ENCODE data around the gene SORCS2. TPM values are rescaled to one million over a fixed set of nuclear protein-coding genes. Genes with fewer than 3 reads are reported as not detected.
A peak's percentile ranks its signal among the peaks of the same experiment; 100 is the strongest.

SORCS2 gene
- polyA plus RNA-seq, 1 of the 3 experiments (the other 2 are of a cell fraction) = 1.6 TPM

- Histone ChIP-seq H3K9ac (no peak overlapping the region), H3K4me3 (ENCODE audit: low read depth in 2 of 2, low read length in 1 of 2) (no peak overlapping the region), H3K4me1 (ENCODE audit: control insufficient read depth in 1 of 2, insufficient read depth in 2 of 2, low read depth in 1 of 2, low read length in 1 of 2) (peaks cover 41 to 64% of the 10 kb centered on the region in 2 experiments), H3K27me3 (ENCODE audit: insufficient read depth) (no peaks in the 10 kb centered on the region), H3K36me3 (replicated peaks in 1 of 2; ENCODE audit: control insufficient read depth in 1 of 2, insufficient read depth in 2 of 2, low read length in 1 of 2) (peaks cover 79 to 87% of the 10 kb centered on the region in 2 experiments), H3K9me2 (no peaks in the 10 kb centered on the region), H2AFZ (ENCODE audit: low read depth) (no peak overlapping the region), H3K4me2 (no peak overlapping the region), H3K27ac (ENCODE audit: low read depth in 2 of 2, low read length in 1 of 2) (peak overlapping the region in 1 of 2 experiments; percentile 86; a peak in 2 of 4 replicates), H3K79me2 (ENCODE audit: insufficient read depth) (peaks cover 94% of the 10 kb centered on the region), H3K9me3 (no peaks in the 10 kb centered on the region), H4K20me1 (ENCODE audit: insufficient read depth) (peaks cover 44% of the 10 kb centered on the region), H3F3A (replicated peaks; ENCODE audit: insufficient read depth) (peaks cover 44% of the 10 kb centered on the region)
- POLR2A ChIA-PET = no interaction called here
- DNase-seq = no peak
- WGBS (ENCODE audit: low lambda C conversion rate) = 86% methylated on average over 8 of the region's 8 CpGs
- CTCF ChIA-PET = interaction anchor here (1.3 to 5.2 kb wide), 5 partner anchors 12 to 204 kb away, joined by 4 to 31 read pairs (median 7); no protein-coding TSS in a partner anchor
- TF ChIP-seq POLR2AphosphoS5 (IDR thresholded peaks at IDR 0.05; ENCODE audit: low read depth, low read length) = no peak
- TF ChIP-seq, protein P1, sequence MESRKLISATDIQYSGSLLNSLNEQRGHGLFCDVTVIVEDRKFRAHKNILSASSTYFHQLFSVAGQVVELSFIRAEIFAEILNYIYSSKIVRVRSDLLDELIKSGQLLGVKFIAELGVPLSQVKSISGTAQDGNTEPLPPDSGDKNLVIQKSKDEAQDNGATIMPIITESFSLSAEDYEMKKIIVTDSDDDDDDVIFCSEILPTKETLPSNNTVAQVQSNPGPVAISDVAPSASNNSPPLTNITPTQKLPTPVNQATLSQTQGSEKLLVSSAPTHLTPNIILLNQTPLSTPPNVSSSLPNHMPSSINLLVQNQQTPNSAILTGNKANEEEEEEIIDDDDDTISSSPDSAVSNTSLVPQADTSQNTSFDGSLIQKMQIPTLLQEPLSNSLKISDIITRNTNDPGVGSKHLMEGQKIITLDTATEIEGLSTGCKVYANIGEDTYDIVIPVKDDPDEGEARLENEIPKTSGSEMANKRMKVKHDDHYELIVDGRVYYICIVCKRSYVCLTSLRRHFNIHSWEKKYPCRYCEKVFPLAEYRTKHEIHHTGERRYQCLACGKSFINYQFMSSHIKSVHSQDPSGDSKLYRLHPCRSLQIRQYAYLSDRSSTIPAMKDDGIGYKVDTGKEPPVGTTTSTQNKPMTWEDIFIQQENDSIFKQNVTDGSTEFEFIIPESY (IDR thresholded peaks at IDR 0.05; ENCODE audit: borderline replicate concordance, low read depth) = no peak
- TF ChIP-seq RAD21 (IDR thresholded peaks at IDR 0.05; ENCODE audit: low read length) = no peak
- TF ChIP-seq TEAD4 (IDR thresholded peaks at IDR 0.05; ENCODE audit: borderline replicate concordance, insufficient read depth) = no peak
- no peak for TF ChIP-seq FOXM1 (IDR thresholded peaks at IDR 0.05; ENCODE audit: low read depth)
- no peak for TF ChIP-seq TCF12 (IDR thresholded peaks at IDR 0.05)
- TF ChIP-seq NFIC (IDR thresholded peaks at IDR 0.05; ENCODE audit: borderline replicate concordance) = no peak
- no peak for TF ChIP-seq FOSL2 (IDR thresholded peaks at IDR 0.05; ENCODE audit: borderline replicate concordance, low read depth)
- no peak for TF ChIP-seq SIN3A (IDR thresholded peaks at IDR 0.05; ENCODE audit: borderline replicate concordance, low read depth, low read length)
- TF ChIP-seq RFX5 (IDR thresholded peaks at IDR 0.05; ENCODE audit: low read length) = no peak
- TF ChIP-seq SMC3 (IDR thresholded peaks at IDR 0.05; ENCODE audit: low read depth, low read length) = no peak
- no peak for TF ChIP-seq YY1 (IDR thresholded peaks at IDR 0.05; ENCODE audit: low read depth)
- TF ChIP-seq CTCF (IDR thresholded peaks at IDR 0.05) = no peak
- no peak for TF ChIP-seq IRF3 (IDR thresholded peaks at IDR 0.05; ENCODE audit: low read depth, low read length)
- TF ChIP-seq EZH2phosphoT487 (IDR thresholded peaks at IDR 0.05; ENCODE audit: borderline replicate concordance, low read depth) = no peak
- no peak for TF ChIP-seq JUND (IDR thresholded peaks at IDR 0.05)
- TF ChIP-seq RCOR1 (IDR thresholded peaks at IDR 0.05; ENCODE audit: low read length) = no peak
- no peak for TF ChIP-seq GABPA (IDR thresholded peaks at IDR 0.05; ENCODE audit: low read depth)
- no peak for TF ChIP-seq RXRA (IDR thresholded peaks at IDR 0.05; ENCODE audit: borderline replicate concordance, low read depth)
- TF ChIP-seq MEF2A (IDR thresholded peaks at IDR 0.05; ENCODE audit: borderline replicate concordance, low read depth) = no peak
These were observed 590.4 kb downstream of the SORCS2 start for GRCh38 chr4:7782783-7783182.

All from SK-N-SH (cell line).